HG03097 (cell line): ENCODE measurements around the gene GCSAM.
"Not testable (repeated sequence)": the region's sequence is repeated elsewhere in the genome, so short reads cannot be mapped to it uniquely, and the experiment has no call there.

Experiments used
- ATAC-seq: cut with Tn5 transposase; IDR thresholded peaks from one replicate; pipeline ENCODE4 v1.9.1; 2021; ENCODE audit not compliant: unreplicated experiment, low FRiP score

GCSAM gene

GRCh38 chr3:112074616-112075497 lies 58.2 kb downstream of the GCSAM start:
- ATAC-seq = no peak

DNA sequence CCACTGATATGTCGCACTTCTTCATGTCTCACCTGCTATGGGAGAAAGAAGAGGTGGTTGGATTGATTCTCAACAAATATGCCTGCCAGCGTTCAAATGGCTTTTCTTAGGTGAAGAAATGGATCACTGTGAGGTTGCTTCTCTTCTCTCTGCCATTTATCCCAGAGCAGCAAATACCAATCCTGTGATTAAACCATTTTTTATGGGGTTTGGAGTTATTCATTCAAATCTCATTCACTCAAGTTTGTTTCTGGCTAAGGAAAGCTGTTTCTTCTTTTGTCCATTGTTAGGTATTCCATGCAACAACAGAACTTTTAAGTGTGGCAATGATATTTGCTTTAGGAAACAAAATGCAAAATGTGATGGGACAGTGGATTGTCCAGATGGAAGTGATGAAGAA lies 59.0 kb downstream of the GCSAM start:
- no peak for ATAC-seq

DNA sequence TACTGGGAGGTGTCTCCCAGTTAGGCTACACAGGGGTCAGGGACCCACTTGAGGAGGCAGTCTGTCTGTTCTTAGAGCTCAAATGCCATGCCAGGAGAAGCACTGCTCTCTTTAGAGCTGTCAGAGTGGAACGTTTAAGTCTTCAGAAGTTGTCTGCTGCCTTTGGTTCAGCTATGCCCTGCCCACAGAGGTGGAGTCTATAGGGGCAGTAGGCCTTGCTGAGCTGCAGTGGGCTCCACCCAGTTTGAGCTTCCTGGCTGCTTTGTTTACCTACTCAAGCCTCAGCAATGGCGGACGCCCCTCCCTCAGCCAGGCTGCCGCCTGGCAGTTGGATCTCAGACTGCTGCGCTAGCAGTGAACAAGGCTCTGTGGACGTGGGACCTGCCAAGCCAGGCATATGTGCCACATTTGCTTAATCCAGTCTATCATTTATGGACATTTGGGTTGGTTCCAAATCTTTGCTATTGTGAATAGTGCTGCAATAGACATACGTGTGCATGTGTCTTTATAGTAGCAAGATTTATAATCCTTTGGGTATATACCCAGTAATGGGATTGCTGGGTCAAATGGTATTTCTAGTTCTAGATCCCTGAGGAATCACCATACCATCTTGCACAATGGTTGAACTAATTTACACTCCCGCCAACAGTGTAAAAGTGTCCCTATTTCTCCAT lies 60.5 kb downstream of the GCSAM start:
- not testable (repeated sequence) for ATAC-seq
